HG02610 (cell line): ENCODE data around the gene FOXK1.
A peak's percentile ranks its signal among the peaks of the same experiment; 100 is the strongest.
"Not testable (repeated sequence)": the region's sequence is repeated elsewhere in the genome, so short reads cannot be mapped to it uniquely, and the experiment has no call there.

Source experiments
- ATAC-seq: cut with Tn5 transposase; IDR thresholded peaks from one replicate; pipeline ENCODE4 v1.9.1; 2021; ENCODE audit warnings: mild to moderate bottlenecking, moderate library complexity; ENCODE audit not compliant: unreplicated experiment

FOXK1 gene

DNA sequence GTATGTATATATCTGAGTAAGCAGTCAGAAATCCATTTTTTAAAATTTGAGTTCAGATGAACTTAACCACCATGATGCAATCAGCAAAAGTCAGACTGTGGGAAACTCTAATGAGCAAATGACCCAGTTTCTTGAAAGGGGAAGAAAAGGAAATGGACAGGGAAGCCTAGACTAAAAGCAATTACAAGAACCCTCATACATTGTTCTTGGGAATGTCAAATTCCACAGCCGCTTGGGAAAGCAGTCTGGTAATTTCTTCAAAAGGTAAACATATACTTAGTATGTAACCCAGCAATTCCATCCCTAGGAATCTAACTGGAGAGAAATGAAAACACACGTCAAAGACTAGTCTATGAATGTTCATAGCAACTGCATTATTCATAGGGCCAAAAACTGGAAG is 16.4 kb upstream of the FOXK1 start:
- no peak for ATAC-seq

DNA sequence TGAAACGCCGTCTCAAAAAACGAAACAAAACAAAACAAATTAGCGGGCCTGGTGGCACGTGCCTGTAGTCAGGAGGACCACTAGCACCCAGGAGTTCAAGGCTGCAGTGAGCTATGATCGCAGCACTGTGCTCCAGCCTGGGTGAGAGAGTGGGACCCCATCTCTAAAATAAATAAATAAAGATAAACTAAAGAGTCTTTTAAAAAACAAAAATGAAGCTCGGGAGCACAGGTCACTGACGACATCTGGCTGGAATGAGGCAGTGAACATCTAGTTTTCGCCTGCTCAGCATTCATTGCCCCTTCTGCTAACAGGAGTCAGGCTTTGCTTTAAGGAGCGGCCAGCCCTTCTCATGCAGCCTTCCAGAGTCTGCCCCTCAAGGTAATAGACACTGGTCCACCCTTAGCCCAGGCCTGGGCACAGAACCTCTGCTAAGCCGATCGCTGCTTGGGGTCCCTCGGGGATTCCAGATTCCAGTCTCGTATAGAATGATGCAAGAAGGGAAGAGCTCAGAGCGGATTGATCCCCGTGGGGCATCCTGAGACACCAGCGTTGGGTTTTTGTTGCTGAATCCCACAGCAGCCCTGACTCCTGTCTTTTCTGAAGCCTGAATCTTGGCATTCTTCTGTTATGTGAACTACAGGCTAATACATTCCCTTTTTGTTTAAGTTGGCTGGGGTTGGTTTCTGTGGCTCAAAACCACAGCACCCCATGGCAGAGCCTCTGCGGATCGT is 14.2 kb upstream of the FOXK1 start:
- ATAC-seq: no peak

DNA sequence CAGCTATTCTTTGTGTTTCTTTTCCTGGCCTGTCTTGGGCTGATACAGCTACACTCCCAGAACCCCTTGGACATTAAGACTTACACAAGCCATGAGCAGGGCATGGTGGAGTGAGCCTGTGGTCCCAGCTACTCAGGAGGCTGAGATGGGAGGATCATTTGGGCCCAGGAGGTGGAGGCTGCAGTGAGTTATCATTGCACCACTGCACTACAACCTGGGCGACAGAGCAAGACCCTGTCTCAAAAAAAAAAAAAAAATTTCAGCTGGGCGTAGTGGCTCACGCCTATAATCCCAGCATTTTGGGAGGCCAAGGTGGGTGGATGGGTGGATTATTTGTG is 13.6 kb upstream of the FOXK1 start:
- ATAC-seq: no peak

GRCh38 chr7:4670791-4671190 is 11.3 kb upstream of the FOXK1 start:
- no peak for ATAC-seq

- no peak for ATAC-seq
Measured at GRCh38 chr7:4675771-4676367, 6.2 kb upstream of the FOXK1 start.

DNA sequence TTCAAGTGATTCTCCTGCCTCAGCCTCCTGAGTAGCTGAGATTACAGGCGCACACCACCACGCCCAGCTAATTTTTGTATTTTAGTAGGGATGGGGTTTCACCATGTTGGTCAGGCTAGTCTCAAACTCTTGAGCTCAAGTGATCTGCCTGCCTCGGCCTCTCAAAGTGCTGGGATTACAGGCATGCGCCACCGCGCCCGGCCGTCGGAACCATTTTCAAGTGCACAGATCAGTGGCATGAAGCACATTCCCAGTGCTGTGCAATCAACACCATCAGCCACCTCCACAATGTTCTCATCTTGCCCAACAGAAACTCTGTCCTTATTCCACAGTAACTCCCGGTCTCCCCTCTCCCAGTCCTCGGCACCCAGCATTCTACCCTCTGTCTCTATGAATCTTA is 4.6 kb upstream of the FOXK1 start:
- ATAC-seq: not testable (repeated sequence)

DNA sequence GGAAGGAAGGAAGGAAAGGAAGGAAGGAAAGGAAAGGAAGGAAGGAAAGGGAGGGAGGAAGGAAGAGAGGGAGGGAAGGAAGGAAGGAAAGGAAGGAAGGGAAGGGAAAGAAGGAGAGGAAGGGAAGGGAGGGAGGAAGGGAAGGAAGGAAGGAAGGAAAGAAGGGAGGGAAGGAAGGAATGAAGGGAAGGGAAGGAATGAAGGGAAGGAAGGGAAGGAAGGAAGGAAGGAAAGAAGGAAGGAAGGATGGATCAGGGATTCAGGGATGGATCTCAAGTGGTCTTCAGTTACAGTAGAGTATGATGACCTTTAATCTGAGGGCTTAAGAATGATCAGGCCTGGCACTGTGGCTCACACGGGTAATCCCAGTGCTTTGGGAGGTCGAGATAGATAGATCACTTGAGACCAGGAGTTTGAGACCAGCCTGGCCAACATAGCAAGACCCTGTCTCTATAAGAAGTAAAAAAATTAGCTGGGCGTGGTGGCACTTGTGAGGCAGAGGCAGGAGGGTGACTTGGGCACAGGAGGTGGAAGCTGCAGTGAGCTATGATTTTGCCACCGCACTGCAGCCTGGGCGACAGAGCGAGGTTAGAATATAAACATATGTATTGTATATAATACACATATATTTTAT is 760 bp upstream of the FOXK1 start:
- no peak for ATAC-seq

DNA sequence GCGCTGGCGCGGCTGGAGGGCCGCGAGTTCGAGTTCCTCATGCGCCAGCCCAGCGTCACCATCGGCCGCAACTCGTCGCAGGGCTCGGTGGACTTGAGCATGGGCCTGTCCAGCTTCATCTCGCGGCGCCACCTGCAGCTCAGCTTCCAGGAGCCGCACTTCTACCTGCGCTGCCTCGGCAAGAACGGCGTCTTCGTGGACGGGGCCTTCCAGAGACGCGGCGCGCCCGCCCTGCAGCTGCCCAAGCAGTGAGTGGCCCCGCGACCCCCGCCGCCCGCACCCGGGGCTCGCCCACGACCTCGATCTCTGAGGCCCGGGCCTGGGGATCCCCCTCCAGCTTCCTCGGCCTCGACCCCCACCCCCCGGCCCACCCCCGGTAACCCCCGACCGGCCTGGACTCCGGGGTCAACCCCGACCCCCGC is 537 bp downstream of the FOXK1 start:
- ATAC-seq: peak; percentile 18

- peak; percentile 1 for ATAC-seq
Measured at GRCh38 chr7:4683043-4683883, 1.2 kb downstream of the FOXK1 start.

DNA sequence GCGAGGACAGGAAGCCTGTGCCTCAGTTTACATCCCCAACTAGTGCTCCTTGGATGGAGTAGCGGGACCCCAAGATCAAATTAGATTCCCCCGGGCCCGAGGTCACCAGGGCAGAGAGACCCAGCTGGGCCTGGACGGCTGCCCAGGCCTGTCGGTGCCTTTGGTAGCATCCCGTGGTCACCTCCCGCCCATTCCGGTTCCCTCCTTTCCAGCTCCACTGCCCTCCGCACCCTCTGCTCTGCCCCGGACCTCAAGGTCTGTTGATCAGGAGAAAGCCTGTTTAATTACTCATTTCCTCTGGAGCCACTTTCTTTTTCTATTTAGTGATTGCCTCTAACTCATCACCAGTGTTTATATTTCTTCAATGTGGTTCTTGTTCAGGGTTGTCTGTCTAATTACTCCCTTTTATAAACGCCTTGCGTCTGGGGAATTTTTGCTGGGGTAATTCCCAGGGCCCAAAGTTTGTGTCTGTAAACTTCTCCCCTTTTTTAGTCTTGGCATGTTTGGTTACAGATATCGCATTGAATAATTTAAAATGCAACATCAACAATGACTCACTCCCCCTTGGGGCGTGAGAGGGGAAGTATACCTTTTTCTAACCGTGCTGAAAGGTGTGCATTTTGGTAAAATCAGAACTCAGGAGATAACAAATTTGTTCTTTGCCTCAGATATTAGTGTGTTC is 1.9 kb downstream of the FOXK1 start:
- peak; percentile 38 for ATAC-seq

DNA sequence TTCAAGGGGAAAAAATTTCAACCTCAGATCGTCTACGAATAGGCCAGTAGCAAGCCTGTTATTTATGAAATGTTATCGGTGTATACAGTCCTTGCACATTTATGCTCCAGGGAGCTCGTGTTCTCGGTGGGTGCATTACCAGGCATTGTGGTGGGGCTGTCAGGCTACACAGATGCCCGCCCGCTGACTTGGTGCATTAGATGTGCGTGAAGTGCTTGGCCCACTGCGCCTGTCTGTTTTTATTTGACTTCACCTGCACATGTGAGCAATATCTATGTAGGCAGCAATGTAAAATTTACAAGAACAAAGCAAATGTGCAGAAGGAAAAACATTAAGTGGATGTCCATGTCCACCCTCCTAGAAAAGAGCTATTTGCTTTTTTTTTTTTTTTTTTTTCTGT is 2.8 kb downstream of the FOXK1 start:
- ATAC-seq: no peak

- not testable (repeated sequence) for ATAC-seq
Measured at GRCh38 chr7:4685676-4686075, 3.6 kb downstream of the FOXK1 start.

- no peak for ATAC-seq
Measured at GRCh38 chr7:4687956-4688355, 5.9 kb downstream of the FOXK1 start.

DNA sequence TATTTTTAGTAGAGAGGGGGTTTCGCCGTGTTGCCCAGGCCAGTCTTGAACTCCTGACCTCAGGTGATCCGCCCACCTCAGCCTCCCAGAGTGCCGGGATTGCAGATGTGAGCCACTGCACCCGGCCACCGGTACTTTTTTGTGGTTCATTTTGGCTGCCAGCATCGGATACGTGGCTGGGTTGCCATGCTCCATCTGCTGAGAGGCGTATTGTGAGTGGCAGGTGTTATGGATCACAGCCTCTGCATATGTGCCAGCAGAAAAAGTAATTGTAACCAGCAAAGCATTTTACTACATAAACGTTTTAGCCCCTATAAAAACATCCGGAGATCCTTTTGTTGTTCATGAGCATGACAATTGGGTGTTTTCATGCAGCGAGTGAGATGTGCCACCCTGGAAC is 7.1 kb downstream of the FOXK1 start:
- no peak for ATAC-seq

DNA sequence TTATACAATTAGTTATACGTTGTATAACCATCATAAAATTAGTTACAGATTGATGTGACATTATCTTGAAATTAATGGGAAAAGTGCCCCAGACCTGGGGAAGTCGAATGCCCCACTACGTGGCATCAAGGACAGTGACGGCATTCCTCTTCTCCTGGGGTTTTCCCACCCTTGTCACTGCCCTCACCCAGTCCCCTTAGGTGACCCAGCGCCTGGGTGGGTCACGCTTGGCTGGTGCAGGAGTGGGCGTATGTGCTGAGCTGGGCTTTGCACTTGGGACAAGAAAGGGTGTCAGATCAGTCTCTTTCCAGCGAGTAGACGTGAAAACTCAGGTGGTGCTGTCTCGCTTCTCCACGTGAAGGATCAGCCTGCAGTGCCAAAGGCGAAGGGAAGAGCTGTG is 7.6 kb downstream of the FOXK1 start:
- ATAC-seq: peak; percentile 44

- ATAC-seq: no peak
Measured at GRCh38 chr7:4690953-4691856, 9.1 kb downstream of the FOXK1 start.

DNA sequence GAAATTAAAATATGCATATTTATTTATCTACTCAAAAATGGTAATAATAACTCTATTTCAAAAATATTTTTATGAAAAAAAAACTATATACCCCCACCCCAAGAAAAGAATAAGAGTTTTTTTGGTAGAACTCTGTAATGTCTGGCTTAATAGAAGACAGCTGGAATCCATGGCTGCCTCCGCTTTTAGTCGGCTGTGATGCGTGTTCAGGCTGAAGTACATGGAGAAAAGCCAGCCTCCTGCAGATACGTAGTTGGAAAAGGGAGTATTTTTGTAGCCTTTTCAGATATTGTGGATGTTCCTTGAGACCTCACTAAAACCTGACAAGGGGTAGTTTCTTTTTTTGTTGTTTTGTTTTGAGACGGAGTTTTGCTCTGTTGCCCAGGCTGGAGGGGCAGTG is 10.0 kb downstream of the FOXK1 start:
- no peak for ATAC-seq

- not testable (repeated sequence) for ATAC-seq
Measured at GRCh38 chr7:4692622-4693021, 10.5 kb downstream of the FOXK1 start.

DNA sequence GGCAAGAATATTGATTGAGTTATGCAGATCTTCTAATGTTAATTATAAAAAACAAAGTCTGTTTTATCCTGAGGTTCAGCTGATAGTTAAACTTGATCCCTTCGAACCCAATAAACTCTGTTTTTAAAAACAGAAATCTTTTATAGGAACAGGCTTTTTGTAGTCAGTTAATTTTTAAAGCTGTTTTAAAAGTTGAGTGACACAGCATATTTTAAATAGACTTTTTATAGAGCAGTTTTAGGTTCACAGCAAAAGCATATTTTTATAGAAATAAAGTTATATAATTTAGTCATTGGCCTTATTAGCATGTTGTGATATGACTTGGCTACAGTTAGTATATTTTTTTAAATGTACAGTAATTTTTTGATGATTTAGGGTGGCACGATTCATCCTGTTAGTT is 11.1 kb downstream of the FOXK1 start:
- no peak for ATAC-seq

- no peak for ATAC-seq
Measured at GRCh38 chr7:4693749-4694148, 11.7 kb downstream of the FOXK1 start.
